GM21526 (cell line): ENCODE measurements around the gene PNKD.

Experiments used
- ATAC-seq: cut with Tn5 transposase; IDR thresholded peaks from one replicate; pipeline ENCODE4 v1.9.1; 2021; ENCODE audit warnings: moderate library complexity; ENCODE audit not compliant: unreplicated experiment, low FRiP score

The PNKD gene

GRCh38 chr2:218368621-218369153, 98.4 kb downstream of the PNKD start:
- no peak for ATAC-seq

- ATAC-seq: no peak
Measured at GRCh38 chr2:218369330-218369729, 99.0 kb downstream of the PNKD start.

DNA sequence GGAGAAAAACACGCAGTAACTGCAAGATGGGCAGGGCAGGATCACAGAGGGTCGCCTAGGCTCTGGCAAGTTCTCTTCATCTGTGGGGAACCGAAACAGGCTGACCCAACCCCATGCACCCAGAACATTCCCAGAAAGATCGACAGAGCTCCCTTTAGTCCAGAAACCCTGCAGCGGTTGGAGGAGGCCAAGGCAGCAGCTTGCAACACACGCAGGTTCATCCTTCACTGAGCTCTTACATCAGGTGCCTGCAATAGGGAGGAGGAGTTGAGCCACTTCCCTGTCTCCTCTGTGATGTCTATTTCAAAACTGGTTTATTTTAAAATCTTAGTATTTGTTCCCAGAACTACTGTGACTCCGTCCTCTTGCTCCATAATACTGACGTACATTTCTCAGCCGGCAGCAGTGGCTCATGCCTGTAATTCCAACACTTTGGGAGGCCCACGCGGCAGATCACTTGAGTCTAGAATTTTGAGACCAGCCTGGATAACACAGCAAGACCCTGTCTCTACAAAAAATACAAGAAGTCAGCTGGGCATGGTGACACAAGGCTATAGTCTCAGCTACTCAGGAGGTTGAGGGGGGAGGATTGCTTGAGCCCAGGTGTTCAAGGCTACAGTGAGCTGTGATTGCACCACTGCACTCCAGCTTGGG, 100.2 kb downstream of the PNKD start:
- ATAC-seq: no peak

DNA sequence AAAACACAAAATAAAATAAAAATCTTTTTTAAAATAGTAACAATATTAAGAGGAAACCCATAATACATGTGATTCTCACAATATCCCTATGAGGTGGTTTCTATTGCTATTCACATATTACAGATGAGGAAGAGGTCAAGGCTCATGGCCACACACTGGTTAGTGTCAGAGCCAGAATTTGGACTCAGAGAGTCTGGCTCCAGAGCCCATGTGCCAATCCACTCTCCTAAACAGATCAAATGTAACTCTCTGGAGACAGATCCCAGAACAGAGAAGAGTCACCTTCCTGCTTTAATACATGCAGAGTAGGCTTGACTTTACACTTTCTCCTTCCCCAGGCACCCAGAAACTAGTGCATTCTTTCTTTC, 101.6 kb downstream of the PNKD start:
- no peak for ATAC-seq

DNA sequence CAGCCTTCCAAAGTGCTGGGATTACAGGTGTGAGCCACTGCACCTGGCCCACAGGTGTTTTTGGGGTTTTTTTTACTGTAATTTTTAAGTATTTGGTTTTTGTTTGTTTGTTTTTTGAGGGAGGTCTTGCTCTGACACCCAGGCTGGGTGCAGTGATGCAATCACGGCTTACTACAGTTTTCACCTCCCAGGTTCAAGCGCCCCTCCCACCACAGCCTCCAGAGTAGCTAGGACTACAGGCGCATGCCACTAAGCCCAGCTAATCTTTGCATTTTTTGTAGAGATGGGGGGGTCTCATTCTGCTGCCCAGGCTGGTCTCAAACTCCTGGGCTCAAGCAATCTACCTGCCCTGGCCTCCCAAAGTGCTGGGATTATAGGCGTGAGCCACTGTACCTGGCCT, 104.5 kb downstream of the PNKD start:
- ATAC-seq: no peak

GRCh38 chr2:218375212-218375611, 104.9 kb downstream of the PNKD start:
- no peak for ATAC-seq

GRCh38 chr2:218378053-218378452, 107.7 kb downstream of the PNKD start:
- no peak for ATAC-seq

GRCh38 chr2:218381916-218382366, 111.6 kb downstream of the PNKD start, which contains the start of gene SLC11A1:
Gene SLC11A1, plus strand, starts transcription at chr2:218382273. Its CDS starts 96 bp downstream, at chr2:218382369.
- no peak for ATAC-seq

GRCh38 chr2:218382785-218383184, 112.5 kb downstream of the PNKD start:
- ATAC-seq: no peak

DNA sequence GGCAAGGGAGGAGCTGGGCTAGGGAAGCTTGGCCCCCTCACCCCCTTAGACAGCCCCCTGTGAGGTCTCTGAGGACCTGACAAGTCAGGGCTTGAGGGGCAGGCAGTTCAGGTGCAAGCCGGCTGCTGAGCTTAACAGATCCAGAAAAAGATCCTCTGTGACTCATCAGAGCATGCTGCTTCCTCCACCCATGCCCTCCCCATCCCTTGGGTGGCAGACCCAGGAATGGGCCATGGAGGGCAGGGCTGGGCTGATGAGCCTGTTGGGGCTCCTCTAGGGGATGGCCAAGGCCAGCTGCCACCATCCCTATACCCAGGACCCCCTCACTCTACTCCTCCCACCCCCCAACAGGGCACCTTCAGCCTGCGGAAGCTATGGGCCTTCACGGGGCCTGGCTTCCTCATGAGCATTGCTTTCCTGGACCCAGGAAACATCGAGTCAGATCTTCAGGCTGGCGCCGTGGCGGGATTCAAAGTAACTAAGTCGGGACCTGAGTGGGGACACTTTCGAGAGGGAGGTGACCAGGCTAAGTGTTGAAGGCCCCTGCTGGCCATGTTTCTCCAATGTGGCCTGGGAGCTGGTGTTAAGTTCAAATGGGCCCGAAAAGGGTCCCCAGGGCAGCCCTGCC, 113.7 kb downstream of the PNKD start:
- ATAC-seq: no peak

GRCh38 chr2:218384975-218385374, 114.7 kb downstream of the PNKD start:
- no peak for ATAC-seq

- ATAC-seq: no peak
Measured at GRCh38 chr2:218386505-218387368, 116.4 kb downstream of the PNKD start.

- no peak for ATAC-seq
Measured at GRCh38 chr2:218387369-218388194, 117.3 kb downstream of the PNKD start.

GRCh38 chr2:218389333-218390150, 119.2 kb downstream of the PNKD start:
- no peak for ATAC-seq

DNA sequence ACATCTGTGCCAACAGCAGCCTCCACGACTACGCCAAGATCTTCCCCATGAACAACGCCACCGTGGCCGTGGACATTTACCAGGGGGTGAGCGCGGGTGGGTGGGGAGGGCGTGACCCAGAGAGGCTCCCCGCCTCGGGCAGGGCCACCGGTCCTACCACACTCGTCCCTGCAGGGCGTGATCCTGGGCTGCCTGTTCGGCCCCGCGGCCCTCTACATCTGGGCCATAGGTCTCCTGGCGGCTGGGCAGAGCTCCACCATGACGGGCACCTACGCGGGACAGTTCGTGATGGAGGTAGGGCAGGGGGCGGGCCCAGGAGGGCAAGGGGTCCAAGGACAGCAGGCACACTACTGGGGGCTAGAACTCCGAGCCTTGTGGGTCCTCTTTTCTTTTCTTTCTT, 120.9 kb downstream of the PNKD start:
- ATAC-seq: no peak

DNA sequence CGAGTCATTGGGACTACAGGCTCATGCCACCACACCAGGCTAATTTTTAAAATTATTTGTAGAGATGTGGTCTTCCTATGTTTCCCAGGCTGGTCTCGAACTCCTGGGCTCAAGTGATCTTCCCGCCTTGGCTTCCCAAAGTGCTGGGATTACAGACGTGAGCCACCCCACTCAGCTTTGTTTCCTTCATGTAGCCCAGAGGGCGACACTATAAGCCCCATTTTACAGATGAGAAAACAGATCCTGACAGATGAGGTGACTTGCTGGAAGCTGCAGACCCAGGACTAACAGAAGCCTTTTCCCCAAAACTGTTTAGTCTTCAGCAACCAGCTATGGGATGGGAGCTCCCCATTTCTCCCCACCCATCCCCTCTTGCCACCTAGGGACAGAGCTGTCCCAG, 122.1 kb downstream of the PNKD start:
- no peak for ATAC-seq

DNA sequence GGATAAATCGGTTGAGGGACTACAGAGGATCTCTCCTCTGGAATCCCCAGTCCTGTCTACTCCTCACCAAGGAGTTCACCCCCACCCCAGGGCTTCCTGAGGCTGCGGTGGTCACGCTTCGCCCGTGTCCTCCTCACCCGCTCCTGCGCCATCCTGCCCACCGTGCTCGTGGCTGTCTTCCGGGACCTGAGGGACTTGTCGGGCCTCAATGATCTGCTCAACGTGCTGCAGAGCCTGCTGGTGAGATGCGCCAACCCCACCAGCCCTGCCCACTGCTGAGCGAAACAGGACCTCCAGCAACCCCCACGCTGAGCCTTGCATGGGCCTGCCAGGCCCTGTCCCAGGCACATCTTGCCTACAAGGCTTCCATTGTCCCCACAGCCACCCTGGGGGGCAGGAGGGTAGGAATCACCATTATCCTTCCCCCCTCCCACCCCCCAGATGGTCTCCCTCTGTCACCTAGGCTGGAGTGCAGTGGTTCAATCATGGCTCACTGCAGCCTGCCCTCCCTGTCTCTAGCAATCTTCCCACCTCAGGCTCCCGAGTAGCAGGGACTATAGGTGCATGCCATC, 122.7 kb downstream of the PNKD start:
- ATAC-seq: no peak

DNA sequence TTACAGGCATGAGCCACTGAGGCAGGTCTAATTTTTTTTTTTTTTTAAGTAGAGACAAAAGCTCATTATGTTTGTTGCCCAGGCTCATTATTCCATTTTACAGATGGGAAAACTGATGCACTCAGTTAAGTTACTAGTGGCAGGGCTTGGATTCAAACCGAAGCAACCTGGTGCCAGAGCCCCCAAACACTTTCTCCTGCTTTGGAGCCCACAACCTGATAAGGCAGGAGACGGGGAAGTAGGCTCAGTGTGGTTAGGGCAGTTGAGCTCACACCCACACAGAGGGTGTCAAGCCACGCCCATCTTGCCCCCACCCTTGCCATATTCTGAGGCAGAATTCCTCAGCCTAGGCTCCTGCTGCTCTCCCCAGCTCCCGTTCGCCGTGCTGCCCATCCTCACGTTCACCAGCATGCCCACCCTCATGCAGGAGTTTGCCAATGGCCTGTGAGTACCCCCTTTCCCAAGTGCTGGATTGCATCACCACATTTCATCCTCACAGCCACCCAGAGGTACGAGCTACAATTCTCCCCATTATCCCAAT, 123.5 kb downstream of the PNKD start:
- ATAC-seq: no peak
